Left lung (tissue), 10 donors: ENCODE data around the gene MPG. TPM values are rescaled to one million over a fixed set of nuclear protein-coding genes. Genes with fewer than 3 reads are reported as not detected.
"Not testable (repeated sequence)": the region's sequence is repeated elsewhere in the genome, so short reads cannot be mapped to it uniquely, and the experiment has no call there.

Experiments used
- ATAC-seq: fragments of 200-7000 bp; cut with Tn5 transposase; one replicate; pipeline ENCODE4 v1.9.1; 2020; ENCODE audit warnings: moderate library complexity
- DNase-seq, 4 donors: peaks; one replicate each; pipeline ENCODE4 v3.0.0-alpha.2; 2013 to 2020
- H3K27ac ChIP-seq, 2 donors: fragments of 200-600 bp; sonication (generic) in 1 of 2; one replicate each; pipeline versions ENCODE4 v1.5.0 to v1.8.0; 2020 to 2021
- H3K27me3 ChIP-seq, 2 donors: fragments of 200-600 bp; sonication (generic) in 1 of 2; one replicate each; pipeline versions ENCODE4 v1.5.0 to v1.8.0; 2020 to 2021
- H3K36me3 ChIP-seq, 2 donors: fragments of 200-600 bp; sonication (generic) in 1 of 2; one replicate each; pipeline versions ENCODE4 v1.5.0 to v1.8.0; 2020 to 2021
- H3K4me1 ChIP-seq, 2 donors: fragments of 200-600 bp; one replicate each; pipeline ENCODE4 v1.8.0; 2021
- H3K4me3 ChIP-seq, 2 donors: fragments of 200-600 bp; sonication (generic) in 1 of 2; one replicate each; pipeline versions ENCODE4 v1.5.0 to v1.8.0; 2020 to 2021; ENCODE audit warnings: mild to moderate bottlenecking in 1 of 2
- H3K9me3 ChIP-seq, 2 donors: fragments of 200-600 bp; sonication (generic) in 1 of 2; one replicate each; pipeline versions ENCODE4 v1.5.0 to v1.8.0; 2020 to 2021
- intact Hi-C, 2 donors: fragments of 100-400 bp; cut with DNase I; formaldehyde crosslinking; loops; one replicate each; pipeline versions ENCODE4 v1.11.2 to v1.14.2; 2022
- polyA plus RNA-seq, 6 donors: library from polyadenylated mRNA; unstranded; fragments of 120-200 nt; gene quantifications; one replicate each; pipeline ENCODE4 v1.2.1, GENCODE V29; 2013; ENCODE audit not compliant: insufficient read length in 6 of 6
- total RNA-seq, 2 donors: library from RNA; stranded (reverse); fragmentation: NEBNext Ultra II Directional; extraction: Animal tissue kit (Norgen Biotek cat#: 25700); gene quantifications; one replicate each; pipeline ENCODE4 v1.2.1, GENCODE V29; 2021
- TF ChIP-seq, protein P1 (sequence below), 2 donors: fragments of 200-600 bp; sonication (generic) in 1 of 2; IDR thresholded peaks; one replicate each; pipeline versions ENCODE4 v1.5.0 to v1.8.0; 2021; ENCODE audit warnings: antibody characterized with exemption in 2 of 2
- donor health status: DM: no; HTN: yes; CAD: no.
- donor health status: DM: no; HTN: no; CAD: no.

MPG gene
- total and polyA plus RNA-seq, 8 donors: 22.2 to 47.6 (median 29.5) TPM

GRCh38 chr16:34648-34987 is 43.4 kb upstream of the MPG start:
- ATAC-seq: no peak
- H3K36me3 ChIP-seq: no peaks in the 10 kb centered on the region
- no peak overlapping the region for H3K4me3 ChIP-seq
- intact Hi-C loops: no loop called here
- no peaks in the 10 kb centered on the region for H3K9me3 ChIP-seq
- peaks cover 0 to 27% of the 10 kb centered on the region in 2 donors for H3K4me1 ChIP-seq
- TF ChIP-seq, protein P1, sequence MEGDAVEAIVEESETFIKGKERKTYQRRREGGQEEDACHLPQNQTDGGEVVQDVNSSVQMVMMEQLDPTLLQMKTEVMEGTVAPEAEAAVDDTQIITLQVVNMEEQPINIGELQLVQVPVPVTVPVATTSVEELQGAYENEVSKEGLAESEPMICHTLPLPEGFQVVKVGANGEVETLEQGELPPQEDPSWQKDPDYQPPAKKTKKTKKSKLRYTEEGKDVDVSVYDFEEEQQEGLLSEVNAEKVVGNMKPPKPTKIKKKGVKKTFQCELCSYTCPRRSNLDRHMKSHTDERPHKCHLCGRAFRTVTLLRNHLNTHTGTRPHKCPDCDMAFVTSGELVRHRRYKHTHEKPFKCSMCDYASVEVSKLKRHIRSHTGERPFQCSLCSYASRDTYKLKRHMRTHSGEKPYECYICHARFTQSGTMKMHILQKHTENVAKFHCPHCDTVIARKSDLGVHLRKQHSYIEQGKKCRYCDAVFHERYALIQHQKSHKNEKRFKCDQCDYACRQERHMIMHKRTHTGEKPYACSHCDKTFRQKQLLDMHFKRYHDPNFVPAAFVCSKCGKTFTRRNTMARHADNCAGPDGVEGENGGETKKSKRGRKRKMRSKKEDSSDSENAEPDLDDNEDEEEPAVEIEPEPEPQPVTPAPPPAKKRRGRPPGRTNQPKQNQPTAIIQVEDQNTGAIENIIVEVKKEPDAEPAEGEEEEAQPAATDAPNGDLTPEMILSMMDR (IDR thresholded peaks at IDR 0.05): no peak
- H3K27ac ChIP-seq: peak overlapping the region in 1 of 2 donors; percentile 77
- DNase-seq: no peak
- no peaks in the 10 kb centered on the region for H3K27me3 ChIP-seq

- Histone ChIP-seq H3K36me3 (no peaks in the 10 kb centered on the region), H3K4me1 (peaks cover 0 to 29% of the 10 kb centered on the region in 2 donors), H3K9me3 (no peaks in the 10 kb centered on the region), H3K27ac (peak overlapping the region in 1 of 2 donors; percentile 77), H3K27me3 (no peaks in the 10 kb centered on the region), H3K4me3 (no peak overlapping the region)
- TF ChIP-seq, protein P1 (IDR thresholded peaks at IDR 0.05): no peak
- intact Hi-C loops: no loop called here
- ATAC-seq: peak; percentile 61
- peak in 1 of 4 donors; percentile 78 for DNase-seq
Observed at GRCh38 chr16:35011-35677, 42.9 kb upstream of the MPG start.

DNA sequence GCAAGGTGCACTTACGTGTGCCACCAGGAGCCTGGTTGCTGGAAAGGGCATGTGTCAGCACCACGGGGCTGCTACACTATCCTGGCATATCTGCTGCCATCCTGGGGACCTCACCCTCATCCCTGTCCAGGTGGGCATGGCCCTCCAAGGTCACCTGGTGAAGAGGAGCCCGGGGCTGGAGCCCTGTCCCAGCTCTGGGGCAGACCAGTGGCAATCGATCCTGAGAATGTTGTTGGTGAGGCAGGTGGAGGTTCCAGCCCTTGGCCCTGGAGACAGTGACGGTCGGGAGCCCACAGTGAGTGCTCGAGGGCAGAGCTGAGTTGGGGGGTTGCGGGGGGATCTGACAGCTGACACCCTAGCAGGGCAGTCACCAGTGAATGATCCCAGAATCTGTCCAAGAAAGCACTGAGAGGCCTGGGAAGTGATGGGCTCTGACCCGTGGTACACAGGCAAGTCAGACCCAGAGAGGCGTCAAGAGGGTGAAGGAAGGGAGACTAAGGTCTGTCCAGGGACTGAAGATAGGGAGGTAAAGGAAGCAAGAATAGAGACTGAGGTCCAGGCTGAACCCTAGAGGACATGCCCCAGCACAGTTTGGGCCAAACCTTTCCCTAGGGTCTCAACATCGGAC is 42.2 kb upstream of the MPG start:
- Histone ChIP-seq H3K36me3 (no peaks in the 10 kb centered on the region), H3K4me1 (peaks cover 0 to 29% of the 10 kb centered on the region in 2 donors), H3K4me3 (no peak overlapping the region), H3K9me3 (no peaks in the 10 kb centered on the region), H3K27me3 (no peaks in the 10 kb centered on the region), H3K27ac (peak overlapping the region in 1 of 2 donors; percentile 77)
- TF ChIP-seq, protein P1 (IDR thresholded peaks at IDR 0.05): no peak
- peak in 1 of 4 donors; percentile 62 for DNase-seq
- intact Hi-C loops: no loop called here
- ATAC-seq: no peak

DNA sequence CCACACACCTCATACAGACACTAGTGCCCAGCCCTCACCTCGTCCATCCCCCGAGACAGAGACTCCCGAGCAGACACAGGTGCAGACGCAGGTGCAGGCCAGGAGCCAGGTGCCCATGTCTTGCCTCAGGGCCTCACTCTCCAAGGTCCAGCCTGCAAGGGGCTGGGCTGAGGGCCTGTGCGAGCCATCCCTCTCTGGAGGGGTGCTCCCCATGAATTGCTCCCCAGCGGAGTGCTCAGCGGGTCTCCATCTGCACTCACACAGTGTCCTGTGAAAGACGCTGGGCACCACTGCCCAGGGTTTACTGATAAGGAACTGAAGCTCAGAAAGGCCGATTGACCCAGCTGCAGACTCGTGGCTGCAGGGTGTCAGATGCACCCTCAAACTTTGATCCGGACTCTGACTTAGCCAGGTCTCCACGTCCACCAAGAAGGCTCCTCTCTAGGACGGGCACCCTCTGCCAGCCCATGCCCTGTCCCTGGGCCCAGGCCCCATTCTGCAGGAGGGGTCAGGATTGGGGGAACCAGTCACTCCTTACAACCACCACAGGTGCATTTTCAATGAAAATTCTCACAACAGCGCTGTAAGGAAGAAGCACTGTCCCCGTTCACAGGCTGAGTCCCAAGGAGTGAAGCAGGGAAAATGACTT is 41.6 kb upstream of the MPG start:
- DNase-seq: peak in 1 of 4 donors; percentile 56
- H3K27me3 ChIP-seq: no peaks in the 10 kb centered on the region
- TF ChIP-seq, protein P1 (IDR thresholded peaks at IDR 0.05): no peak
- no peak for ATAC-seq
- H3K4me1 ChIP-seq: peaks cover 0 to 29% of the 10 kb centered on the region in 2 donors
- H3K36me3 ChIP-seq: no peaks in the 10 kb centered on the region
- intact Hi-C loops: no loop called here
- no peak overlapping the region for H3K27ac ChIP-seq
- no peak overlapping the region for H3K4me3 ChIP-seq
- H3K9me3 ChIP-seq: no peaks in the 10 kb centered on the region

DNA sequence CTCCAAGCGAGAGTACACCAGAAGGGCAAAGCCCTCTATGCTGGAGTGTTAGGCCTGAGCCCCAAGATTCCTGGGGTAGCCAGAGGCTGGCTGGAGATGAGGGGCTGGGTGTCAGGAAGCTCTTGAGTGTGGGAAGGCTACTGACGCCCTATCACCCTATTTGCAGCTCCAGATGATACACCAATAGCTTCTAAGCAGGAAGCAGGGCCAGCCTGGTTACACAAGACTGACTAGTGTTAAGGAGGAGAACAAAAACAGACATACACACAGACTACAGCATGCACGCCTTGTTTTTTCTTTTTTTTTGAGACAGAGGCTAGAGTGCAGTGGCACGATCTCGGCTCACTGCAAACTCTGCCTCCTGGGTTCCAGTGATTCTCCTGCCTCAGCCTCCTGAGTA is 40.5 kb upstream of the MPG start:
- peaks cover 0 to 8% of the 10 kb centered on the region in 2 donors for H3K36me3 ChIP-seq
- H3K4me1 ChIP-seq: peaks cover 0 to 29% of the 10 kb centered on the region in 2 donors
- no peak for ATAC-seq
- H3K27ac ChIP-seq: no peak overlapping the region
- no peaks in the 10 kb centered on the region for H3K9me3 ChIP-seq
- no peak for DNase-seq
- no peaks in the 10 kb centered on the region for H3K27me3 ChIP-seq
- H3K4me3 ChIP-seq: no peak overlapping the region
- intact Hi-C loops: no loop called here
- TF ChIP-seq, protein P1 (IDR thresholded peaks at IDR 0.05): no peak

DNA sequence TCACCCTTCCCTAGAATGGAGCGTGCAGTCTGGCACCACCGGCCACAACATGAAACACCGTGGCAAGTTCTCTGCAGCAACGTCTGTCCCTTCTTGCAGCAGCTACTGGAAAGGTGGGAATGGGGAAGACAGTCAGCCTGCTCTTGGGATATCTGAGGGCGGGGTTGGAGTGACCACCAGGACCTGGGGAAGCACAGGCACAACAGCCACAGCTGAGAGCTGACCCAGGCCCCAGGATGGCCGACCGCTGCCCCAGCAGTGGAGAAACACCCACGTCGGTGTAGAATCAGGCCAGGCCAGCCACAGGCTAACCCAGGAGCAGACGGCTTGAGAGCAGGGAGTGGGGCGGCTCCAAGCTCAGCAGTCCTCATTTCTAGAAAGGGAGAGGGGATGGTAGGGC is 39.8 kb upstream of the MPG start:
- peak in 1 of 4 donors; percentile 54 for DNase-seq
- H3K27me3 ChIP-seq, ATAC-seq, H3K27ac ChIP-seq, H3K9me3 ChIP-seq, H3K4me3 ChIP-seq, intact Hi-C loops: not testable (repeated sequence)
- Histone ChIP-seq H3K4me1 (peaks cover 0 to 29% of the 10 kb centered on the region in 2 donors), H3K36me3 (peaks cover 0 to 15% of the 10 kb centered on the region in 2 donors)
